SK-N-SH treated with all-trans-retinoic acid at 6 μM for 48 hours (cell line): ENCODE data around the gene TM4SF20.

Experiments used
- GLIS3 ChIP-seq: fragments of 250-450 bp; sonication (Bioruptor Pico); IDR thresholded peaks from 2 replicates; pipeline ENCODE4 v1.5.0; 2020; ENCODE audit warnings: mild to moderate bottlenecking, moderate library complexity
- TOX ChIP-seq: fragments of 250-450 bp; sonication (Bioruptor Pico); IDR thresholded peaks from 2 replicates; pipeline ENCODE4 v1.8.0; 2021; ENCODE audit warnings: mild to moderate bottlenecking, moderate library complexity, borderline replicate concordance

- TF ChIP-seq TOX (no peak), GLIS3 (no peak)
Observed at GRCh38 chr2:227401550-227401949, 22.4 kb upstream of the TM4SF20 start.
